ENCODE results near the gene PRSS8. TPM values are rescaled to one million over a fixed set of nuclear protein-coding genes. Genes with fewer than 3 reads are reported as not detected.
"Not testable (repeated sequence)": the region's sequence is repeated elsewhere in the genome, so short reads cannot be mapped to it uniquely, and the experiment has no call there.

Gene PRSS8
- polyA plus RNA-seq, 1 experiment = not detected

GRCh38 chr16:31181102-31181830 is 45.7 kb upstream of the PRSS8 start:
- peak overlapping the region; percentile 95 for H3K4me3 ChIP-seq (ENCODE audit: low read depth, low read length)
- peak overlapping the region; percentile 91 for H3K27ac ChIP-seq (ENCODE audit: low read depth, low read length)
- ChIA-PET CTCF (no interaction called here), POLR2A (interaction anchor here (0.5 to 2.7 kb wide), 21 partner anchors 8 to 296 kb away, joined by 3 to 75 read pairs (median 11); partner anchors contain the start of genes ARMC5, HSD3B7, KAT8 and PYCARD)
- no peak for DNase-seq (ENCODE audit: low read depth, low spot score)
- no peaks in the 10 kb centered on the region for H3K27me3 ChIP-seq (ENCODE audit: control insufficient read depth, insufficient read depth, low read length)
- TF ChIP-seq CTCF (IDR thresholded peaks at IDR 0.05; ENCODE audit: low read depth, low read length) = no peak
- no peaks in the 10 kb centered on the region; the same call in 1 of the 2 replicates for H3K9me3 ChIP-seq (ENCODE audit: control insufficient read depth, insufficient read depth, low read length)

GRCh38 chr16:31179747-31180459 is 44.4 kb upstream of the PRSS8 start, which contains the start of gene FUS:
FUS (plus strand) TSS chr16:31180139; CDS start chr16:31180215, 76 bp downstream.
- H3K4me3 ChIP-seq (ENCODE audit: low read depth, low read length) = peak within 1 kb of the TSS; percentile 95
- peak; percentile 85 for DNase-seq (ENCODE audit: low read depth, low spot score)
- POLR2A ChIA-PET = interaction anchor here (0.5 to 2.7 kb wide), 48 partner anchors 8 to 694 kb away, joined by 3 to 75 read pairs (median 6); partner anchors contain the start of genes ARMC5, HSD3B7, KAT8 and PYCARD

GRCh38 chr16:31179219-31179746 is 43.8 kb upstream of the PRSS8 start:
- no peaks in the 10 kb centered on the region; the same call in 1 of the 2 replicates for H3K9me3 ChIP-seq (ENCODE audit: control insufficient read depth, insufficient read depth, low read length)
- CTCF ChIA-PET = interaction anchor here (1.7 kb wide), 1 partner anchor 37 kb away, joined by 7 read pairs; no protein-coding TSS in a partner anchor
- no peaks in the 10 kb centered on the region for H3K27me3 ChIP-seq (ENCODE audit: control insufficient read depth, insufficient read depth, low read length)
- DNase-seq (ENCODE audit: low read depth, low spot score) = no peak
- H3K27ac ChIP-seq (ENCODE audit: low read depth, low read length) = peak overlapping the region; percentile 91
- peak overlapping the region; percentile 95 for H3K4me3 ChIP-seq (ENCODE audit: low read depth, low read length)
- no peak for TF ChIP-seq CTCF (IDR thresholded peaks at IDR 0.05; ENCODE audit: low read depth, low read length)
- POLR2A ChIA-PET = interaction anchor here (0.5 to 2.7 kb wide), 43 partner anchors 8 to 694 kb away, joined by 3 to 75 read pairs (median 6); partner anchors contain the start of genes ARMC5, HSD3B7, KAT8 and PYCARD

More at GRCh38 chr16:31179747-31180459, 44.4 kb upstream of the PRSS8 start, which contains the start of gene FUS:
- H3K9me3 ChIP-seq (ENCODE audit: control insufficient read depth, insufficient read depth, low read length) = no peaks in the 10 kb centered on the region; the same call in 1 of the 2 replicates
- H3K27ac ChIP-seq (ENCODE audit: low read depth, low read length) = peak within 1 kb of the TSS; percentile 91
- CTCF ChIA-PET = interaction anchor here (1.7 kb wide), 1 partner anchor 38 kb away, joined by 7 read pairs; no protein-coding TSS in a partner anchor
- no peak for TF ChIP-seq CTCF (IDR thresholded peaks at IDR 0.05; ENCODE audit: low read depth, low read length)
- H3K27me3 ChIP-seq (ENCODE audit: control insufficient read depth, insufficient read depth, low read length) = no peaks in the 10 kb centered on the region

GRCh38 chr16:31177136-31177535 is 41.6 kb upstream of the PRSS8 start:
- H3K27me3 ChIP-seq (ENCODE audit: control insufficient read depth, insufficient read depth, low read length) = no peaks in the 10 kb centered on the region
- H3K4me3 ChIP-seq (ENCODE audit: low read depth, low read length) = no peak overlapping the region
- no peak overlapping the region for H3K27ac ChIP-seq (ENCODE audit: low read depth, low read length)
- ChIA-PET CTCF (interaction anchor here (2.3 kb wide), 1 partner anchor 35 kb away, joined by 16 read pairs; no protein-coding TSS in a partner anchor), POLR2A (interaction anchor here (0.6 kb wide), 1 partner anchor 52 kb away, joined by 5 read pairs; no protein-coding TSS in a partner anchor)
- H3K9me3 ChIP-seq (ENCODE audit: control insufficient read depth, insufficient read depth, low read length) = no peaks in the 10 kb centered on the region; the same call in 1 of the 2 replicates
- TF ChIP-seq CTCF (IDR thresholded peaks at IDR 0.05; ENCODE audit: low read depth, low read length) = no peak
- DNase-seq (ENCODE audit: low read depth, low spot score) = no peak

- H3K4me3 ChIP-seq (ENCODE audit: low read depth, low read length); H3K27ac ChIP-seq (ENCODE audit: low read depth, low read length); H3K27me3 ChIP-seq (ENCODE audit: control insufficient read depth, insufficient read depth, low read length); DNase-seq (ENCODE audit: low read depth, low spot score); POLR2A ChIA-PET; H3K9me3 ChIP-seq (ENCODE audit: control insufficient read depth, insufficient read depth, low read length); CTCF ChIA-PET: not testable (repeated sequence)
Observed at GRCh38 chr16:31170048-31170447, 34.5 kb upstream of the PRSS8 start.

All from AG04450 (cell line).